Neural progenitor cell (in vitro differentiated cells): ENCODE measurements around the gene EVC.

ENCODE experiments used
- EZH2 ChIP-seq: fragments of 200-600 bp; sonication (generic); IDR thresholded peaks from 2 replicates; pipeline ENCODE4 v1.6.1; 2017; ENCODE audit warnings: antibody characterized with exemption, mild to moderate bottlenecking, moderate library complexity
- EZH2phosphoT487 ChIP-seq: fragments of 200-600 bp; sonication (generic); IDR thresholded peaks from 2 replicates; pipeline ENCODE4 v1.6.1; 2017; ENCODE audit warnings: antibody characterized with exemption
- TF ChIP-seq, protein P1 (sequence below): fragments of 200-600 bp; sonication (generic); IDR thresholded peaks from 2 replicates; pipeline ENCODE4 v1.5.1; 2017; ENCODE audit warnings: antibody characterized with exemption, mild to moderate bottlenecking

DNA sequence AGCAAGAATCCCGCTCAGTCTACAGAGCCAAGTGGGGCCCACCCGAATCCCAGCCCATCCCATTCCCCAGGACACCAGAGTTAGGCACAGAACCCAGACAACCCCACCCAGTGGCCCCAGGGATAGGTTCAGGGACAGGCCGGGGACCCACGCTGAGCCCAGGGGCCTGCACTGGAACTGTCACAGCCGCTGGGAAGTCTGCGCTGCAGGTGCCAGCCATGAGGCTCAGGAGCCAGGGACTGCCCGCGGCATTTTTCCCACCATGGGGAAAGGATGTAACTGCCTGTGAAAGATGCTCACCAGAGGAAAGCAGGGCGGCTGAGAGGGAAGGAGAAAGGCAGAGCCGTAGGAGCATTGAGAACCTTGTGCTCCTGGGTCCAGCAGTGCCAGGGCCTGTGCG lies 14.7 kb upstream of the EVC start:
- TF ChIP-seq, protein P1, sequence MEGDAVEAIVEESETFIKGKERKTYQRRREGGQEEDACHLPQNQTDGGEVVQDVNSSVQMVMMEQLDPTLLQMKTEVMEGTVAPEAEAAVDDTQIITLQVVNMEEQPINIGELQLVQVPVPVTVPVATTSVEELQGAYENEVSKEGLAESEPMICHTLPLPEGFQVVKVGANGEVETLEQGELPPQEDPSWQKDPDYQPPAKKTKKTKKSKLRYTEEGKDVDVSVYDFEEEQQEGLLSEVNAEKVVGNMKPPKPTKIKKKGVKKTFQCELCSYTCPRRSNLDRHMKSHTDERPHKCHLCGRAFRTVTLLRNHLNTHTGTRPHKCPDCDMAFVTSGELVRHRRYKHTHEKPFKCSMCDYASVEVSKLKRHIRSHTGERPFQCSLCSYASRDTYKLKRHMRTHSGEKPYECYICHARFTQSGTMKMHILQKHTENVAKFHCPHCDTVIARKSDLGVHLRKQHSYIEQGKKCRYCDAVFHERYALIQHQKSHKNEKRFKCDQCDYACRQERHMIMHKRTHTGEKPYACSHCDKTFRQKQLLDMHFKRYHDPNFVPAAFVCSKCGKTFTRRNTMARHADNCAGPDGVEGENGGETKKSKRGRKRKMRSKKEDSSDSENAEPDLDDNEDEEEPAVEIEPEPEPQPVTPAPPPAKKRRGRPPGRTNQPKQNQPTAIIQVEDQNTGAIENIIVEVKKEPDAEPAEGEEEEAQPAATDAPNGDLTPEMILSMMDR: no peak
- TF ChIP-seq EZH2: no peak
- no peak for TF ChIP-seq EZH2phosphoT487
